K562 (cell line): ENCODE measurements around the gene CCT3. TPM values are rescaled to one million over a fixed set of nuclear protein-coding genes. Genes with fewer than 3 reads are reported as not detected.

ENCODE experiments used
- FOXJ2 ChIP-seq: fragments of 200-800 bp; sonication (Bioruptor generic); IDR thresholded peaks from 2 replicates; pipeline ENCODE4 v1.6.1; 2016; ENCODE audit warnings: missing genetic modification characterization, missing compliant biosample characterization
- HMG20B ChIP-seq: fragments of 250-450 bp; sonication (Bioruptor Pico); IDR thresholded peaks from 2 replicates; pipeline ENCODE4 v1.5.0; 2021; ENCODE audit warnings: mild to moderate bottlenecking
- NONO ChIP-seq, 2 experiments: fragments of 200-400 bp in 1 of 2; fragments of 450-650 bp in 1 of 2; formaldehyde crosslinking in 1 of 2; IDR thresholded peaks; 2 replicates each; pipeline ENCODE4 v1.6.1; 2017; ENCODE audit warnings: low read depth in 2 of 2, mild to moderate bottlenecking in 2 of 2, moderate library complexity in 2 of 2, low read length in 1 of 2
- PHB2 ChIP-seq: fragments of 450-650 bp; IDR thresholded peaks from 2 replicates; pipeline ENCODE4 v1.6.1; 2017; ENCODE audit warnings: low read depth
- RBBP5 ChIP-seq: fragments of 200-600 bp; sonication (generic); IDR thresholded peaks from 2 replicates; pipeline ENCODE4 v1.6.1; 2012; ENCODE audit warnings: borderline replicate concordance, mild to moderate bottlenecking, low read length, control low read depth, inconsistent platforms; ENCODE audit not compliant: insufficient read depth, poor library complexity, severe bottlenecking
- RBM15 ChIP-seq: fragments of 200-400 bp; formaldehyde crosslinking; IDR thresholded peaks from 2 replicates; pipeline ENCODE4 v1.6.1; 2018; ENCODE audit warnings: mild to moderate bottlenecking, low read length, moderate library complexity; ENCODE audit not compliant: insufficient read depth
- SMAD3 ChIP-seq: fragments of 450-650 bp; formaldehyde crosslinking; conservative IDR thresholded peaks from 2 replicates; pipeline ENCODE4 v1.4.0; 2020; ENCODE audit warnings: mild to moderate bottlenecking
- ZNF217 ChIP-seq: sonication (generic); formaldehyde crosslinking; IDR thresholded peaks from 2 replicates; pipeline ENCODE4 v1.8.0; 2022; ENCODE audit warnings: mild to moderate bottlenecking, missing genetic modification reagents
- ZNF253 ChIP-seq: fragments of 250-450 bp; sonication (Bioruptor Pico); conservative IDR thresholded peaks from 2 replicates; pipeline ENCODE4 v1.6.1; 2021; ENCODE audit warnings: mild to moderate bottlenecking
- ZZZ3 ChIP-seq: fragments of 450-650 bp; IDR thresholded peaks from 2 replicates; pipeline ENCODE4 v1.6.1; 2016; ENCODE audit warnings: antibody characterized with exemption, mild to moderate bottlenecking, moderate library complexity
- polyA plus RNA-seq, 8 experiments: library from polyadenylated mRNA; depleted of rRNA in 4 of 8; stranded (reverse) in 5 of 8; unstranded in 3 of 8; fragments of >200 nt; fragmentation: Nextera tagmentation in 2 of 8; fragmentation: Illumina TruSeq in 1 of 8; extraction: Ambion mirVana in 2 of 8; extraction: Trizol in 1 of 8; gene quantifications; 2 replicates each; pipeline versions ENCODE4 v1.2.1 to v1.2.3, GENCODE V29; 2011 to 2014; ENCODE audit warnings: inconsistent platforms in 1 of 8, missing spikeins in 1 of 8
- total RNA-seq, 7 experiments: library from RNA; depleted of rRNA in 6 of 7; stranded (reverse); fragments of >200 nt in 6 of 7; fragmentation: Illumina TruSeq in 2 of 7; extraction: Trizol in 2 of 7; gene quantifications; 2 replicates each; pipeline versions ENCODE4 v1.2.1 to v1.2.3, GENCODE V29; 2011 to 2021; ENCODE audit warnings: low replicate concordance in 1 of 7
- TF ChIP-seq, protein P1 (sequence below): fragments of 250-450 bp; sonication (Bioruptor Pico); IDR thresholded peaks from 2 replicates; pipeline ENCODE4 v1.8.0; 2021; ENCODE audit warnings: mild to moderate bottlenecking, moderate library complexity
- TF ChIP-seq, protein P2 (sequence below): fragments of 450-650 bp; IDR thresholded peaks from 2 replicates; pipeline ENCODE4 v1.6.1; 2016; ENCODE audit warnings: missing biosample characterization, missing genetic modification characterization
- TF ChIP-seq, protein P3 (sequence below): sonication (generic); formaldehyde crosslinking; IDR thresholded peaks from 2 replicates; pipeline ENCODE4 v1.8.0; 2023; ENCODE audit warnings: mild to moderate bottlenecking, missing genetic modification reagents

CCT3 gene
- total and polyA plus RNA-seq, 9 of the 15 experiments (the other 6 are each of a cell fraction or from before 2014, with no cell fraction given), result 475 to 1,167 (median 610) TPM

DNA sequence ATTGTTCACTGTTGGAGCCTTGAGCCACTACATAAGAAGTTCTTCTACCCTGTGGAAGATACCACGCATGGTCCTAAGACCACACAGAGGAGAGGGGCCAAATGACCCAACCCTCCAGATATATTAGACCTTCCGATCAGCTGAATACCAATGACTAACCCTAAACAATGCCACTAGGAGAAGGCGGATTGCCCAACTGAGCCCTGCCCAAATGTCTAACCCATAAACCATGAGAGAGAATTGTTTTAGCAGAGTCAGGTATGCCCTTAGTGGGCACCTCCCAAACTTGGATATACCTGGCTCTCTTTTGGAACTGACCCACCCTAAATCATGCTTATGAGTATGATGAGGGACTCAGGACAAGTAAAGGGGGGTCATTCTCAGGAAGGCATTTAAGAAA lies 67.8 kb downstream of the CCT3 start (continued):
- no peak for TF ChIP-seq HMG20B (CRISPR knock-in tag)
- TF ChIP-seq, protein P1, sequence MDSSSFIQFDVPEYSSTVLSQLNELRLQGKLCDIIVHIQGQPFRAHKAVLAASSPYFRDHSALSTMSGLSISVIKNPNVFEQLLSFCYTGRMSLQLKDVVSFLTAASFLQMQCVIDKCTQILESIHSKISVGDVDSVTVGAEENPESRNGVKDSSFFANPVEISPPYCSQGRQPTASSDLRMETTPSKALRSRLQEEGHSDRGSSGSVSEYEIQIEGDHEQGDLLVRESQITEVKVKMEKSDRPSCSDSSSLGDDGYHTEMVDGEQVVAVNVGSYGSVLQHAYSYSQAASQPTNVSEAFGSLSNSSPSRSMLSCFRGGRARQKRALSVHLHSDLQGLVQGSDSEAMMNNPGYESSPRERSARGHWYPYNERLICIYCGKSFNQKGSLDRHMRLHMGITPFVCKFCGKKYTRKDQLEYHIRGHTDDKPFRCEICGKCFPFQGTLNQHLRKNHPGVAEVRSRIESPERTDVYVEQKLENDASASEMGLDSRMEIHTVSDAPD (CRISPR knock-in tag), result no peak
- TF ChIP-seq SMAD3 (CRISPR knock-in tag), result no peak
- TF ChIP-seq, protein P2, sequence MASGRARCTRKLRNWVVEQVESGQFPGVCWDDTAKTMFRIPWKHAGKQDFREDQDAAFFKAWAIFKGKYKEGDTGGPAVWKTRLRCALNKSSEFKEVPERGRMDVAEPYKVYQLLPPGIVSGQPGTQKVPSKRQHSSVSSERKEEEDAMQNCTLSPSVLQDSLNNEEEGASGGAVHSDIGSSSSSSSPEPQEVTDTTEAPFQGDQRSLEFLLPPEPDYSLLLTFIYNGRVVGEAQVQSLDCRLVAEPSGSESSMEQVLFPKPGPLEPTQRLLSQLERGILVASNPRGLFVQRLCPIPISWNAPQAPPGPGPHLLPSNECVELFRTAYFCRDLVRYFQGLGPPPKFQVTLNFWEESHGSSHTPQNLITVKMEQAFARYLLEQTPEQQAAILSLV (tag), result no peak
- no peak for TF ChIP-seq RBBP5
- no peak for TF ChIP-seq RBM15
- no peak for TF ChIP-seq ZNF217 (CRISPR knock-in tag)
- no peak for TF ChIP-seq ZZZ3
- no peak for TF ChIP-seq NONO (IDR thresholded peaks at IDR 0.05; ENCODE audit: low read depth in 2 of 2, low read length in 1 of 2)
- no peak for TF ChIP-seq PHB2
- TF ChIP-seq, protein P3, sequence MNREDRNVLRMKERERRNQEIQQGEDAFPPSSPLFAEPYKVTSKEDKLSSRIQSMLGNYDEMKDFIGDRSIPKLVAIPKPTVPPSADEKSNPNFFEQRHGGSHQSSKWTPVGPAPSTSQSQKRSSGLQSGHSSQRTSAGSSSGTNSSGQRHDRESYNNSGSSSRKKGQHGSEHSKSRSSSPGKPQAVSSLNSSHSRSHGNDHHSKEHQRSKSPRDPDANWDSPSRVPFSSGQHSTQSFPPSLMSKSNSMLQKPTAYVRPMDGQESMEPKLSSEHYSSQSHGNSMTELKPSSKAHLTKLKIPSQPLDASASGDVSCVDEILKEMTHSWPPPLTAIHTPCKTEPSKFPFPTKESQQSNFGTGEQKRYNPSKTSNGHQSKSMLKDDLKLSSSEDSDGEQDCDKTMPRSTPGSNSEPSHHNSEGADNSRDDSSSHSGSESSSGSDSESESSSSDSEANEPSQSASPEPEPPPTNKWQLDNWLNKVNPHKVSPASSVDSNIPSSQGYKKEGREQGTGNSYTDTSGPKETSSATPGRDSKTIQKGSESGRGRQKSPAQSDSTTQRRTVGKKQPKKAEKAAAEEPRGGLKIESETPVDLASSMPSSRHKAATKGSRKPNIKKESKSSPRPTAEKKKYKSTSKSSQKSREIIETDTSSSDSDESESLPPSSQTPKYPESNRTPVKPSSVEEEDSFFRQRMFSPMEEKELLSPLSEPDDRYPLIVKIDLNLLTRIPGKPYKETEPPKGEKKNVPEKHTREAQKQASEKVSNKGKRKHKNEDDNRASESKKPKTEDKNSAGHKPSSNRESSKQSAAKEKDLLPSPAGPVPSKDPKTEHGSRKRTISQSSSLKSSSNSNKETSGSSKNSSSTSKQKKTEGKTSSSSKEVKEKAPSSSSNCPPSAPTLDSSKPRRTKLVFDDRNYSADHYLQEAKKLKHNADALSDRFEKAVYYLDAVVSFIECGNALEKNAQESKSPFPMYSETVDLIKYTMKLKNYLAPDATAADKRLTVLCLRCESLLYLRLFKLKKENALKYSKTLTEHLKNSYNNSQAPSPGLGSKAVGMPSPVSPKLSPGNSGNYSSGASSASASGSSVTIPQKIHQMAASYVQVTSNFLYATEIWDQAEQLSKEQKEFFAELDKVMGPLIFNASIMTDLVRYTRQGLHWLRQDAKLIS, result no peak
- TF ChIP-seq FOXJ2, result no peak
- no peak for TF ChIP-seq ZNF253 (CRISPR knock-in tag)
